ENCODE results near the gene RANBP1. TPM values are rescaled to one million over a fixed set of nuclear protein-coding genes. Genes with fewer than 3 reads are reported as not detected.

Gene RANBP1
- total and polyA plus RNA-seq, 9 of the 15 experiments (the other 6 are each of a cell fraction or from before 2014, with no cell fraction given), result 162 to 2,891 (median 1,289) TPM

DNA sequence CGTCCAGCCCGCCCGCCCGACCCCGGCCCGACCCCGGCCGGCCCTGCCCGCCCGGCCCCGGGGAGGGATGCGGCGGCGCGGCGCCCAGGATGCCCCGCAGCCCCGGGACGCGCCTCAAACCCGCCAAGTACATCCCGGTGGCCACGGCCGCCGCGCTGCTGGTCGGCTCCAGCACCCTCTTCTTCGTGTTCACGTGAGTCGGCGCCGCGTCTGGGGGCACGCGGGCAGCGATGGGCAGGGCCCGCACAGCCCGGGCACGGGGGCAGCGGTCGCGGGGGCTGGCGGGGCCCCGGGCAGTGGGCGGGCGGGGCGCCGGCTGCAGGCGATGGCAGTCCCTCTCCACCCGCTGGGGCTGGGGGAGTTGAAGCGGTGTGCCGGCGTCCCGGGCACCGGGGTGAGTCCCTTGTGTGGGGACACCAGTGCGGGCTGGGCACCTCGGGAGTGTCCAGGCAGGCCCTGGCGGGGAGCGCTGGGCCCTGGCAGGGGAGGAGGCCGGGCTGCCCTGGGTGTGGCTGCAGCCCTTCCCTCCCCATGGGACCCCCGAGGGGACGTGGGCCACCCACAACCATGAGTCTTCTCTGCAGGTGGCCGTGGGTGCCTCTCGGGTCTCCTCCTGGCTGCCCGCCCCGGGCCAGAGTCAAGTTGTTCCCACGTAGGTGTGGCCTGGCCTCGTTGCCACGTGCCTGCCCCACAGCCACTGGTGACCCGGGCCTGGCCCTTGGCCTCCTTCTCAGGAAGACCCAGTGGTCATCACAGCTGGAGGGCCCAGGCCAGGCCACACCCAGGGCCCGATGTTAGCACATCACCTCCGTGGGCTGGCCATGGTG, 16.2 kb downstream of the RANBP1 start (continued):
- TF ChIP-seq, protein P1, sequence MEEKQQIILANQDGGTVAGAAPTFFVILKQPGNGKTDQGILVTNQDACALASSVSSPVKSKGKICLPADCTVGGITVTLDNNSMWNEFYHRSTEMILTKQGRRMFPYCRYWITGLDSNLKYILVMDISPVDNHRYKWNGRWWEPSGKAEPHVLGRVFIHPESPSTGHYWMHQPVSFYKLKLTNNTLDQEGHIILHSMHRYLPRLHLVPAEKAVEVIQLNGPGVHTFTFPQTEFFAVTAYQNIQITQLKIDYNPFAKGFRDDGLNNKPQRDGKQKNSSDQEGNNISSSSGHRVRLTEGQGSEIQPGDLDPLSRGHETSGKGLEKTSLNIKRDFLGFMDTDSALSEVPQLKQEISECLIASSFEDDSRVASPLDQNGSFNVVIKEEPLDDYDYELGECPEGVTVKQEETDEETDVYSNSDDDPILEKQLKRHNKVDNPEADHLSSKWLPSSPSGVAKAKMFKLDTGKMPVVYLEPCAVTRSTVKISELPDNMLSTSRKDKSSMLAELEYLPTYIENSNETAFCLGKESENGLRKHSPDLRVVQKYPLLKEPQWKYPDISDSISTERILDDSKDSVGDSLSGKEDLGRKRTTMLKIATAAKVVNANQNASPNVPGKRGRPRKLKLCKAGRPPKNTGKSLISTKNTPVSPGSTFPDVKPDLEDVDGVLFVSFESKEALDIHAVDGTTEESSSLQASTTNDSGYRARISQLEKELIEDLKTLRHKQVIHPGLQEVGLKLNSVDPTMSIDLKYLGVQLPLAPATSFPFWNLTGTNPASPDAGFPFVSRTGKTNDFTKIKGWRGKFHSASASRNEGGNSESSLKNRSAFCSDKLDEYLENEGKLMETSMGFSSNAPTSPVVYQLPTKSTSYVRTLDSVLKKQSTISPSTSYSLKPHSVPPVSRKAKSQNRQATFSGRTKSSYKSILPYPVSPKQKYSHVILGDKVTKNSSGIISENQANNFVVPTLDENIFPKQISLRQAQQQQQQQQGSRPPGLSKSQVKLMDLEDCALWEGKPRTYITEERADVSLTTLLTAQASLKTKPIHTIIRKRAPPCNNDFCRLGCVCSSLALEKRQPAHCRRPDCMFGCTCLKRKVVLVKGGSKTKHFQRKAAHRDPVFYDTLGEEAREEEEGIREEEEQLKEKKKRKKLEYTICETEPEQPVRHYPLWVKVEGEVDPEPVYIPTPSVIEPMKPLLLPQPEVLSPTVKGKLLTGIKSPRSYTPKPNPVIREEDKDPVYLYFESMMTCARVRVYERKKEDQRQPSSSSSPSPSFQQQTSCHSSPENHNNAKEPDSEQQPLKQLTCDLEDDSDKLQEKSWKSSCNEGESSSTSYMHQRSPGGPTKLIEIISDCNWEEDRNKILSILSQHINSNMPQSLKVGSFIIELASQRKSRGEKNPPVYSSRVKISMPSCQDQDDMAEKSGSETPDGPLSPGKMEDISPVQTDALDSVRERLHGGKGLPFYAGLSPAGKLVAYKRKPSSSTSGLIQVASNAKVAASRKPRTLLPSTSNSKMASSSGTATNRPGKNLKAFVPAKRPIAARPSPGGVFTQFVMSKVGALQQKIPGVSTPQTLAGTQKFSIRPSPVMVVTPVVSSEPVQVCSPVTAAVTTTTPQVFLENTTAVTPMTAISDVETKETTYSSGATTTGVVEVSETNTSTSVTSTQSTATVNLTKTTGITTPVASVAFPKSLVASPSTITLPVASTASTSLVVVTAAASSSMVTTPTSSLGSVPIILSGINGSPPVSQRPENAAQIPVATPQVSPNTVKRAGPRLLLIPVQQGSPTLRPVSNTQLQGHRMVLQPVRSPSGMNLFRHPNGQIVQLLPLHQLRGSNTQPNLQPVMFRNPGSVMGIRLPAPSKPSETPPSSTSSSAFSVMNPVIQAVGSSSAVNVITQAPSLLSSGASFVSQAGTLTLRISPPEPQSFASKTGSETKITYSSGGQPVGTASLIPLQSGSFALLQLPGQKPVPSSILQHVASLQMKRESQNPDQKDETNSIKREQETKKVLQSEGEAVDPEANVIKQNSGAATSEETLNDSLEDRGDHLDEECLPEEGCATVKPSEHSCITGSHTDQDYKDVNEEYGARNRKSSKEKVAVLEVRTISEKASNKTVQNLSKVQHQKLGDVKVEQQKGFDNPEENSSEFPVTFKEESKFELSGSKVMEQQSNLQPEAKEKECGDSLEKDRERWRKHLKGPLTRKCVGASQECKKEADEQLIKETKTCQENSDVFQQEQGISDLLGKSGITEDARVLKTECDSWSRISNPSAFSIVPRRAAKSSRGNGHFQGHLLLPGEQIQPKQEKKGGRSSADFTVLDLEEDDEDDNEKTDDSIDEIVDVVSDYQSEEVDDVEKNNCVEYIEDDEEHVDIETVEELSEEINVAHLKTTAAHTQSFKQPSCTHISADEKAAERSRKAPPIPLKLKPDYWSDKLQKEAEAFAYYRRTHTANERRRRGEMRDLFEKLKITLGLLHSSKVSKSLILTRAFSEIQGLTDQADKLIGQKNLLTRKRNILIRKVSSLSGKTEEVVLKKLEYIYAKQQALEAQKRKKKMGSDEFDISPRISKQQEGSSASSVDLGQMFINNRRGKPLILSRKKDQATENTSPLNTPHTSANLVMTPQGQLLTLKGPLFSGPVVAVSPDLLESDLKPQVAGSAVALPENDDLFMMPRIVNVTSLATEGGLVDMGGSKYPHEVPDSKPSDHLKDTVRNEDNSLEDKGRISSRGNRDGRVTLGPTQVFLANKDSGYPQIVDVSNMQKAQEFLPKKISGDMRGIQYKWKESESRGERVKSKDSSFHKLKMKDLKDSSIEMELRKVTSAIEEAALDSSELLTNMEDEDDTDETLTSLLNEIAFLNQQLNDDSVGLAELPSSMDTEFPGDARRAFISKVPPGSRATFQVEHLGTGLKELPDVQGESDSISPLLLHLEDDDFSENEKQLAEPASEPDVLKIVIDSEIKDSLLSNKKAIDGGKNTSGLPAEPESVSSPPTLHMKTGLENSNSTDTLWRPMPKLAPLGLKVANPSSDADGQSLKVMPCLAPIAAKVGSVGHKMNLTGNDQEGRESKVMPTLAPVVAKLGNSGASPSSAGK (IDR thresholded peaks at IDR 0.05), result no peak
- TF ChIP-seq SREBF2 (CRISPR knock-in tag; IDR thresholded peaks at IDR 0.05) (no peak), SP2 (IDR thresholded peaks at IDR 0.05; ENCODE audit: extremely low read depth, low read depth, low read length, poor library complexity, severe bottlenecking) (peak; percentile 5), RFX7 (CRISPR knock-in tag; IDR thresholded peaks at IDR 0.05) (no peak), SMARCA5 (IDR thresholded peaks at IDR 0.05) (no peak), RBFOX2 (IDR thresholded peaks at IDR 0.05; ENCODE audit: low read depth, low read length) (peak; percentile 65; the same call in 1 of the 2 replicates), RBBP5 (IDR thresholded peaks at IDR 0.05; ENCODE audit: borderline replicate concordance, insufficient read depth, low read length, poor library complexity, severe bottlenecking) (peak; percentile 62), TEAD4 (IDR thresholded peaks at IDR 0.05; ENCODE audit: low read length) (no peak), TEAD4 (CRISPR knock-in tag; IDR thresholded peaks at IDR 0.05; ENCODE audit: borderline replicate concordance) (no peak), SRSF3 (IDR thresholded peaks at IDR 0.05; ENCODE audit: insufficient read depth, low read length) (no peak), BCOR (IDR thresholded peaks at IDR 0.05) (no peak; the same call in 1 of the 2 replicates), ZNF583 (CRISPR knock-in tag; IDR thresholded peaks at IDR 0.05) (no peak)
- TF ChIP-seq, protein P2, sequence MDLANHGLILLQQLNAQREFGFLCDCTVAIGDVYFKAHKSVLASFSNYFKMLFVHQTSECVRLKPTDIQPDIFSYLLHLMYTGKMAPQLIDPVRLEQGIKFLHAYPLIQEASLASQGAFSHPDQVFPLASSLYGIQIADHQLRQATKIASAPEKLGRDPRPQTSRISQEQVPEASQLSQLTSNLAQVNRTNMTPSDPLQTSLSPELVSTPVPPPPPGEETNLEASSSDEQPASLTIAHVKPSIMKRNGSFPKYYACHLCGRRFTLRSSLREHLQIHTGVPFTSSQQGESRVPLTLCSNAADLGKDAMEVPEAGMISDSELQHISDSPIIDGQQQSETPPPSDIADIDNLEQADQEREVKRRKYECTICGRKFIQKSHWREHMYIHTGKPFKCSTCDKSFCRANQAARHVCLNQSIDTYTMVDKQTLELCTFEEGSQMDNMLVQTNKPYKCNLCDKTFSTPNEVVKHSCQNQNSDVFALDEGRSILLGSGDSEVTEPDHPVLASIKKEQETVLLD (IDR thresholded peaks at IDR 0.05), result peak; percentile 83

All from K562 (cell line).